Vagina (tissue), 2 donors: ENCODE data around the gene ERC2. TPM values are rescaled to one million over a fixed set of nuclear protein-coding genes. Genes with fewer than 3 reads are reported as not detected.

Source experiments
- DNase-seq, 2 donors: peaks; one replicate each; pipeline ENCODE4 v3.0.0-alpha.2; 2017; ENCODE audit errors: extremely low spot score in 2 of 2
- H3K27ac ChIP-seq: fragments of 200-600 bp; sonication (generic); one replicate; pipeline ENCODE4 v1.5.1; 2019
- H3K27me3 ChIP-seq: fragments of 200-600 bp; sonication (generic); one replicate; pipeline ENCODE4 v1.5.1; 2019
- H3K36me3 ChIP-seq, 2 donors: fragments of 200-600 bp; sonication (generic); one replicate each; pipeline ENCODE4 v1.5.1; 2017 to 2019
- H3K4me1 ChIP-seq: fragments of 200-600 bp; sonication (generic); one replicate; pipeline ENCODE4 v1.5.1; 2019
- H3K4me3 ChIP-seq, 2 donors: fragments of 200-600 bp; sonication (generic); 1 replicate in 1 of 2; 2 replicates in 1 of 2; pipeline ENCODE4 v1.5.1; 2016 to 2019
- H3K9me3 ChIP-seq: fragments of 200-600 bp; sonication (generic); one replicate; pipeline ENCODE4 v1.5.1; 2019
- POLR2A ChIP-seq, 2 donors: fragments of 450-650 bp; IDR thresholded peaks; one replicate each; pipeline ENCODE4 v1.6.1; 2017; ENCODE audit warnings: antibody characterized with exemption in 2 of 2, mild to moderate bottlenecking in 2 of 2, moderate library complexity in 2 of 2
- POLR2AphosphoS5 ChIP-seq, 2 donors: sonication (generic); formaldehyde crosslinking; IDR thresholded peaks; one replicate each; pipeline ENCODE4 v1.9.0; 2017; ENCODE audit warnings: antibody characterized with exemption in 2 of 2, mild to moderate bottlenecking in 2 of 2, low read depth in 1 of 2; ENCODE audit not compliant: insufficient read depth in 1 of 2
- intact Hi-C: fragments of 100-400 bp; cut with DNase I; formaldehyde crosslinking; loops from one replicate; pipeline ENCODE4 v1.15.1; 2023
- total RNA-seq: library from RNA; depleted of rRNA; stranded (reverse); fragments of >200 nt; gene quantifications from one replicate; pipeline ENCODE4 v1.2.3, GENCODE V29; 2016
- TF ChIP-seq, protein P1 (sequence below), 3 experiments: fragments of 450-650 bp in 2 of 3; fragments of 200-600 bp in 1 of 3; sonication (generic) in 1 of 3; IDR thresholded peaks; one replicate each; pipeline ENCODE4 v1.5.1; 2017 to 2019; ENCODE audit warnings: antibody characterized with exemption in 3 of 3, mild to moderate bottlenecking in 2 of 3, moderate library complexity in 2 of 3

ERC2 gene
- total RNA-seq, 1 donor from 2014 or later: 1.2 TPM

DNA sequence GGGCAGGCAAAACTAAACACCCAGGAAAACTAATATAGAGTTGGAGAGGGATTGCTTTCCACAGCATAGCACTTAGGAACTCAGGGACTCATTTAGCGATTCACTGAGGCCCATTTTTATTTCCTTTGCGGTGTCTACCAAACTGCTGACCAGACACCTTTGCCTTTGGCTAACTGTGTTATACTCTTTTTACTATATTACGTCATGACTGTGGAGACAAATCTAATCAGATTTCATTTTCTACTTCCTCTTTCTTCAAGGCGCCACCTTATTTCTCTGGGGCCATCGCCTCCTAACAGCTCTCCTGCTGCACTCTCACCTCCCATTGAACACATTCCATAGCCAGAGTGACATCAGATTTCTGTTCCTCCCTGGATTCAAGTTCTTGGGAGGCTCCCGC is 765.4 kb downstream of the ERC2 start:
- H3K4me1 ChIP-seq: no peaks in the 10 kb centered on the region
- H3K27me3 ChIP-seq: no peaks in the 10 kb centered on the region
- H3K4me3 ChIP-seq: no peak overlapping the region
- H3K27ac ChIP-seq: no peak overlapping the region
- no peaks in the 10 kb centered on the region for H3K36me3 ChIP-seq
- no peaks in the 10 kb centered on the region for H3K9me3 ChIP-seq
- intact Hi-C loops: no loop called here
- peak in 1 of 2 donors; percentile 19 for DNase-seq
- no peak for TF ChIP-seq POLR2AphosphoS5 (IDR thresholded peaks at IDR 0.05; ENCODE audit: insufficient read depth in 1 of 2, low read depth in 1 of 2)
- no peak for TF ChIP-seq POLR2A (IDR thresholded peaks at IDR 0.05)
- TF ChIP-seq, protein P1, sequence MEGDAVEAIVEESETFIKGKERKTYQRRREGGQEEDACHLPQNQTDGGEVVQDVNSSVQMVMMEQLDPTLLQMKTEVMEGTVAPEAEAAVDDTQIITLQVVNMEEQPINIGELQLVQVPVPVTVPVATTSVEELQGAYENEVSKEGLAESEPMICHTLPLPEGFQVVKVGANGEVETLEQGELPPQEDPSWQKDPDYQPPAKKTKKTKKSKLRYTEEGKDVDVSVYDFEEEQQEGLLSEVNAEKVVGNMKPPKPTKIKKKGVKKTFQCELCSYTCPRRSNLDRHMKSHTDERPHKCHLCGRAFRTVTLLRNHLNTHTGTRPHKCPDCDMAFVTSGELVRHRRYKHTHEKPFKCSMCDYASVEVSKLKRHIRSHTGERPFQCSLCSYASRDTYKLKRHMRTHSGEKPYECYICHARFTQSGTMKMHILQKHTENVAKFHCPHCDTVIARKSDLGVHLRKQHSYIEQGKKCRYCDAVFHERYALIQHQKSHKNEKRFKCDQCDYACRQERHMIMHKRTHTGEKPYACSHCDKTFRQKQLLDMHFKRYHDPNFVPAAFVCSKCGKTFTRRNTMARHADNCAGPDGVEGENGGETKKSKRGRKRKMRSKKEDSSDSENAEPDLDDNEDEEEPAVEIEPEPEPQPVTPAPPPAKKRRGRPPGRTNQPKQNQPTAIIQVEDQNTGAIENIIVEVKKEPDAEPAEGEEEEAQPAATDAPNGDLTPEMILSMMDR (IDR thresholded peaks at IDR 0.05): no peak

- no peaks in the 10 kb centered on the region for H3K9me3 ChIP-seq
- DNase-seq: no peak
- H3K36me3 ChIP-seq: no peaks in the 10 kb centered on the region
- H3K27me3 ChIP-seq: no peaks in the 10 kb centered on the region
- H3K4me3 ChIP-seq: no peak overlapping the region
- H3K27ac ChIP-seq: no peak overlapping the region
- TF ChIP-seq, protein P1 (IDR thresholded peaks at IDR 0.05): no peak
- TF ChIP-seq POLR2A (IDR thresholded peaks at IDR 0.05): no peak
- no peak for TF ChIP-seq POLR2AphosphoS5 (IDR thresholded peaks at IDR 0.05; ENCODE audit: insufficient read depth in 1 of 2, low read depth in 1 of 2)
- intact Hi-C loops: no loop called here
- H3K4me1 ChIP-seq: no peaks in the 10 kb centered on the region
Observed at GRCh38 chr3:55701997-55702396, 766.3 kb downstream of the ERC2 start.

DNA sequence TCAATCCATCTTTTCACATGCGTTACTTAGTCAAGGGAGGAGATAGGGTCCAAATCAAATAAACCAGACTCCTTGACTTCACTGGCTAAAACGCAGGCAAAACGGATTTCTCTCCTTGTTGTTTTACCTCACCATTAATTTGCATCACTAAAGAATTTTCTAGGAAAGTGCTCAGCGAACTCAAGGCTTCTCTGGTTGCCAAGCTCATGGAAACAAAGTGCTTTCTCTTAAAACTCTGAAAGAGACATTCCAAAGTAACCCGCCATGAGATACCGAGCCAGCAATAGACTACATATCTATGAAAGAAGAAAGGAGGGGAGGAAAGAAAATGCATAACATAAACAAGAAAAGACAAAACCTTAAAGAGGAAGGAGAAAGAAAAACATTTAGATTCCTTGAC is 769.4 kb downstream of the ERC2 start:
- TF ChIP-seq, protein P1 (IDR thresholded peaks at IDR 0.05): no peak
- TF ChIP-seq POLR2AphosphoS5 (IDR thresholded peaks at IDR 0.05; ENCODE audit: insufficient read depth in 1 of 2, low read depth in 1 of 2) (no peak), POLR2A (IDR thresholded peaks at IDR 0.05) (no peak)
- no peaks in the 10 kb centered on the region for H3K36me3 ChIP-seq
- no peak for DNase-seq
- intact Hi-C loops: no loop called here
- no peaks in the 10 kb centered on the region for H3K27me3 ChIP-seq
- H3K4me3 ChIP-seq: no peak overlapping the region
- no peaks in the 10 kb centered on the region for H3K9me3 ChIP-seq
- no peak overlapping the region for H3K27ac ChIP-seq
- H3K4me1 ChIP-seq: no peaks in the 10 kb centered on the region

DNA sequence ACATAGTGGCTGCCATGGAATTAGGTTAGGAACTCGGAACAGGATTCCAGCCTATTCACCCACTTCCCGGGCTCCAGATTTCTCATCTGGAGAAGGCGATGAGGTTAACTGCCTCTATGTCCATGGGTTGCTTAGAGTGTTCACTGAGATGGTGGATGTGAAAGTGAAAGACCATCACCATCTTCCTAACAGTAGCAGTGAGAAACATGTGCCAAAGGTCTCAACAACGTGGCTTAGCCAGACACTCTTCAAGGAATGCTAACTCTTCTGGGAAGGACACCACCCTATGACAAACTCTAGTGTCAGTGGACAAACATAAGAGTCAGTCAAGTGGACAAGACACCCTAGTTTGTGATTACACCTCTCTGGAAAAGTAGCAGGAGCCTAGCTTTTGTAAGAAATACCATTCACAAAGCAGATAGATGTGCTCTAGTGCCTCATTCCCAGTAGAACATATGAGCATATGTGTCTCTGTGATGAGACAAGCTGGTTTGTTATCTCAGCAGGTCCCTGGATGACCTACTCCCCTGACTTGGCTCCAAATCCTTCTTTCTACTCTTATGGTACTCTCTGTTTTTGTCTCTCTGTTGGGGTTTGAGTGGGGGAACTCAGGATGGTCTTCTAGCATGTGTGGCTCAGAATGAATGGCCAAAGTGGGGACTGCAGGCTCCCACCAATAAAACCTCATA is 770.9 kb downstream of the ERC2 start:
- TF ChIP-seq, protein P1 (IDR thresholded peaks at IDR 0.05): no peak
- TF ChIP-seq POLR2A (IDR thresholded peaks at IDR 0.05): no peak
- no peak for TF ChIP-seq POLR2AphosphoS5 (IDR thresholded peaks at IDR 0.05; ENCODE audit: insufficient read depth in 1 of 2, low read depth in 1 of 2)
- H3K27ac ChIP-seq: no peak overlapping the region
- no peak for DNase-seq
- no peaks in the 10 kb centered on the region for H3K27me3 ChIP-seq
- no peaks in the 10 kb centered on the region for H3K36me3 ChIP-seq
- H3K4me1 ChIP-seq: no peaks in the 10 kb centered on the region
- no peak overlapping the region for H3K4me3 ChIP-seq
- no peaks in the 10 kb centered on the region for H3K9me3 ChIP-seq
- intact Hi-C loops: no loop called here

- TF ChIP-seq, protein P1 (IDR thresholded peaks at IDR 0.05): no peak
- H3K4me1 ChIP-seq: no peaks in the 10 kb centered on the region
- H3K36me3 ChIP-seq: no peaks in the 10 kb centered on the region
- no peak overlapping the region for H3K27ac ChIP-seq
- no peak overlapping the region for H3K4me3 ChIP-seq
- H3K9me3 ChIP-seq: no peaks in the 10 kb centered on the region
- no peak for DNase-seq
- intact Hi-C loops: no loop called here
- no peaks in the 10 kb centered on the region for H3K27me3 ChIP-seq
Observed at GRCh38 chr3:55692957-55693558, 775.2 kb downstream of the ERC2 start.
